Epithelial cell of proximal tubule (primary cell): ENCODE results near the gene ACACA. TPM values are rescaled to one million over a fixed set of nuclear protein-coding genes. Genes with fewer than 3 reads are reported as not detected.

Experiments used
- DNase-seq: peaks from one replicate; pipeline ENCODE4 v3.0.0-alpha.2; 2011; ENCODE audit warnings: low read depth
- H3K4me3 ChIP-seq: 2 replicates; pipeline ENCODE4 v1.5.1; 2011; ENCODE audit warnings: low read depth, mild to moderate bottlenecking, low read length
- total RNA-seq: library from RNA; depleted of rRNA; stranded (reverse); fragments of >200 nt; gene quantifications from 2 replicates; pipeline ENCODE4 v1.2.3, GENCODE V29; 2015
- TF ChIP-seq, protein P1 (sequence below): conservative IDR thresholded peaks from 2 replicates; pipeline ENCODE4 v1.5.1; 2012; ENCODE audit warnings: low read depth, mild to moderate bottlenecking, low read length

Gene ACACA
- total RNA-seq, 1 donor from 2014 or later = 26.4 TPM

GRCh38 chr17:37278247-37278894 lies 128.3 kb downstream of the ACACA start:
- DNase-seq = no peak
- TF ChIP-seq, protein P1, sequence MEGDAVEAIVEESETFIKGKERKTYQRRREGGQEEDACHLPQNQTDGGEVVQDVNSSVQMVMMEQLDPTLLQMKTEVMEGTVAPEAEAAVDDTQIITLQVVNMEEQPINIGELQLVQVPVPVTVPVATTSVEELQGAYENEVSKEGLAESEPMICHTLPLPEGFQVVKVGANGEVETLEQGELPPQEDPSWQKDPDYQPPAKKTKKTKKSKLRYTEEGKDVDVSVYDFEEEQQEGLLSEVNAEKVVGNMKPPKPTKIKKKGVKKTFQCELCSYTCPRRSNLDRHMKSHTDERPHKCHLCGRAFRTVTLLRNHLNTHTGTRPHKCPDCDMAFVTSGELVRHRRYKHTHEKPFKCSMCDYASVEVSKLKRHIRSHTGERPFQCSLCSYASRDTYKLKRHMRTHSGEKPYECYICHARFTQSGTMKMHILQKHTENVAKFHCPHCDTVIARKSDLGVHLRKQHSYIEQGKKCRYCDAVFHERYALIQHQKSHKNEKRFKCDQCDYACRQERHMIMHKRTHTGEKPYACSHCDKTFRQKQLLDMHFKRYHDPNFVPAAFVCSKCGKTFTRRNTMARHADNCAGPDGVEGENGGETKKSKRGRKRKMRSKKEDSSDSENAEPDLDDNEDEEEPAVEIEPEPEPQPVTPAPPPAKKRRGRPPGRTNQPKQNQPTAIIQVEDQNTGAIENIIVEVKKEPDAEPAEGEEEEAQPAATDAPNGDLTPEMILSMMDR = no peak
- no peak overlapping the region for H3K4me3 ChIP-seq

DNA sequence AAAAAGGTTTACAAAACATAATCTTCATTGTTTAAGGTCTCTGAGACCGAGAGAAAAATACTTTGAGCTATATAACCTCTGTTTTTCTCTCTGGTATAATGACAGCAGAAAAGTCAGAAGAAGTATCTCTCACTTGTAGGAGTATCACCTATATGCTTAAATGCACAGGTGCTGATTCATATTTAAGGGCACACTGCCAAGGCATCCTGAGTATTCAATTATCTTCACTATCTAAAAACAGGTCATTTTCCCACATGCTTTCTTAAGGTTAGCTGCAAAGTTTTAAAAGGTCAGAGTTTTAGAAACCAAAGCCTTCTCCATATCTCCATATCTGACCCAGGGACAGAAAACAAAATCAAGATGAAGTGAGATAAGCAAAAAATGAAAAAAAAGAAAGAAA lies 130.2 kb downstream of the ACACA start:
- no peak for DNase-seq
- TF ChIP-seq, protein P1 = no peak
- H3K4me3 ChIP-seq = no peak overlapping the region

GRCh38 chr17:37274461-37274860 lies 132.2 kb downstream of the ACACA start:
- no peak overlapping the region for H3K4me3 ChIP-seq
- no peak for DNase-seq
- TF ChIP-seq, protein P1 = no peak

DNA sequence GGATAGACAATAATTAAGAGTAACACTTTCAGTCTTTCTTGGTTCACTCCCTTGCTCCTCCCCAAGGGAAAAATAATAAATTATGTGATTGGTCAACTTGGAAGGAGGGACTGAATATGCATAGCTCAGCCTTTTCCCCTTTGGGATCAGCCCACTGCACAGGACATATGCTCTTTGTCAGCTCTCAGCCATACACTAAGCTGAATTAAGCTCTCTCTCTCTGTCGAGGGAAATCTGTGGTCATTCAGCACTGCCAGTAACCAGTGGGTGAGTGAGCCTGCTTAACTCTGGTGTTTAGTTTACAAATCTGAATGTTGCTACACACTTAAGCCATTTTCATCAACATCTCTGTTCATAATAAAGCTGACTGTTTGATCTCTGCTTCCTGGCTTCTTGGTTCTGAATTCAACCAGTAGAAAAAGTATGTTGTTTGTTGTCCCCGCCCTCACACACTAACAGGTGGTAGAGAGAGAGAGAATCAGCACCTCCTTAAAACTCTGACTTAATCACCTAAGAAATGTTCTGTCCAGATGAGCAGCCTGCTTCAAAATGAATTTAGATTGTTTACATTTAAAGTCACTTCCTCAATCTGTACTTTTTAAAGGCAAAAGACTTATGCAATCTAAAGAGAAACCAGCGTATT lies 133.1 kb downstream of the ACACA start:
- no peak overlapping the region for H3K4me3 ChIP-seq
- DNase-seq = no peak
- TF ChIP-seq, protein P1 = no peak

DNA sequence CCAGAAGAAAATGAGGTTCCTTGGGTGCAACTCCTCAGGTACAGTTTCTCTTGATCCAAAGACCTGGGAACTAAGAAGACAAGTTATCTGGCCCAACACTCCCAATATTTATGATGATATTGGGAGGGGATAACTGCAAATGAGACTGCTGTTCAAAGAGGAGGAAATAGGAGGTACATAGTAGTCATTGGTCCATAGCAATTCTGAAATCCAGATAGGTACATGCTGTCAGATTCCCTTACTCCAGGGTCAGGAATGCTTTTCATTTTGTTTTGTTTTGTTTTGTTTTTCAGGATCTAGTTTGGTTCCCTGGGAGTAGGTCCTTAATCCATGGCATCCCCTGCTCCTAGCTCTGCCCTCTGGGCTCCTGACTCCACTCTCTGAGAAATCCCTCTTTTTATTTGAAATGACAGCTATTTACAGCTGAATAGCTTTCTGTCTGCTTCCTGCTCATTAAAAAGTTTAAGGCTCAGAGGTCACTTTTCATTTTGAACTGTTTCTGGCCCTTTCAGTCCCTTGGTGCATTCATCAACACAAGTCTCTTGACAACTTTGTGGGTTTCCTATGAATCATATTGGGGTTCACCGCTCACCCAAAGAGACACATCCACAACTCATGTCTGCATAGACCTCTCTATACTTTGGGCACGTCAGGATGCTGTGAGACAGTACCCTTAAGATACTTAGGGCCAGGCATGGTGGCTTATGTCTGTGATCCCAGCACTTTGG lies 141.0 kb downstream of the ACACA start:
- TF ChIP-seq, protein P1 = no peak
- no peak for DNase-seq
- no peak overlapping the region for H3K4me3 ChIP-seq

- DNase-seq = peak; percentile 12
- H3K4me3 ChIP-seq = no peak overlapping the region
- TF ChIP-seq, protein P1 = no peak
Observed at GRCh38 chr17:37261286-37261685, 145.3 kb downstream of the ACACA start.
